ENCODE data around the gene FCN1.

FCN1 gene

GRCh38 chr9:134913713-134914500, 3.8 kb downstream of the FCN1 start:
- DNase-seq, result no peak

GRCh38 chr9:134913041-134913712, 4.5 kb downstream of the FCN1 start:
- no peak for DNase-seq

GRCh38 chr9:134912126-134912840, 5.4 kb downstream of the FCN1 start:
- no peak for DNase-seq

GRCh38 chr9:134909511-134910481, 7.9 kb downstream of the FCN1 start:
- no peak for DNase-seq

- no peak for DNase-seq
Observed at GRCh38 chr9:134908524-134909309, 9.0 kb downstream of the FCN1 start.

- DNase-seq, result no peak
Observed at GRCh38 chr9:134902936-134903335, 14.8 kb downstream of the FCN1 start.

GRCh38 chr9:134899818-134900217, 17.9 kb downstream of the FCN1 start:
- no peak for DNase-seq

- no peak for DNase-seq
Observed at GRCh38 chr9:134899168-134899567, 18.5 kb downstream of the FCN1 start.

- DNase-seq, result no peak
Observed at GRCh38 chr9:134898319-134898718, 19.4 kb downstream of the FCN1 start.

GRCh38 chr9:134897584-134898170, 20.0 kb downstream of the FCN1 start:
- no peak for DNase-seq

GRCh38 chr9:134896834-134897583, 20.7 kb downstream of the FCN1 start:
- no peak for DNase-seq

- peak; percentile 78 for DNase-seq
Observed at GRCh38 chr9:134895908-134896833, 21.5 kb downstream of the FCN1 start.

- no peak for DNase-seq
Observed at GRCh38 chr9:134895567-134895907, 22.2 kb downstream of the FCN1 start.

GRCh38 chr9:134895097-134895496, 22.6 kb downstream of the FCN1 start:
- DNase-seq, result peak; percentile 23

GRCh38 chr9:134894136-134894860, 23.4 kb downstream of the FCN1 start:
- DNase-seq, result no peak

- DNase-seq, result no peak
Observed at GRCh38 chr9:134892820-134893420, 24.8 kb downstream of the FCN1 start.

GRCh38 chr9:134892221-134892620, 25.5 kb downstream of the FCN1 start:
- no peak for DNase-seq

- DNase-seq, result no peak
Observed at GRCh38 chr9:134891713-134892112, 26.0 kb downstream of the FCN1 start.

Data from fibroblast of skin of scalp (primary cell).